Kidney (tissue), 14 donors: ENCODE measurements around the gene ILK. TPM values are rescaled to one million over a fixed set of nuclear protein-coding genes. Genes with fewer than 3 reads are reported as not detected.
A peak's percentile ranks its signal among the peaks of the same experiment; 100 is the strongest.

ENCODE experiments used
- DNase-seq, 5 donors: peaks; one replicate each; pipeline ENCODE4 v3.0.0-alpha.2; 2013 to 2020
- FAIRE-seq: peaks from 2 replicates; lab custom pipeline; 2012; peaks lifted over from hg19 to GRCh38; lab: Jason Lieb, UNC
- H3K27ac ChIP-seq, 2 donors: one replicate each; pipeline ENCODE4 v1.7.0; 2013; ENCODE audit warnings: low read depth in 2 of 2, low read length in 2 of 2, inconsistent platforms in 1 of 2
- H3K27me3 ChIP-seq: one replicate; pipeline ENCODE4 v1.7.1; 2013; ENCODE audit warnings: low read length, inconsistent platforms; ENCODE audit not compliant: control insufficient read depth, insufficient read depth
- H3K36me3 ChIP-seq, 3 donors: one replicate each; pipeline versions ENCODE4 v1.7.0 to v1.7.1; 2013; ENCODE audit warnings: low read length in 3 of 3, control low read depth in 1 of 3, inconsistent platforms in 1 of 3; ENCODE audit not compliant: insufficient read depth in 3 of 3, control insufficient read depth in 2 of 3
- H3K4me1 ChIP-seq, 3 donors: one replicate each; pipeline versions ENCODE4 v1.7.0 to v1.7.1; 2013; ENCODE audit warnings: low read length in 3 of 3, inconsistent platforms in 1 of 3, low read depth in 1 of 3; ENCODE audit not compliant: control insufficient read depth in 2 of 3, insufficient read depth in 2 of 3
- H3K4me3 ChIP-seq, 3 donors: one replicate each; pipeline versions ENCODE4 v1.7.0 to v1.8.1; 2013; ENCODE audit warnings: low read length in 3 of 3, control low read depth in 1 of 3, inconsistent platforms in 1 of 3
- H3K9ac ChIP-seq, 3 donors: one replicate each; pipeline versions ENCODE4 v1.7.0 to v1.7.1; 2013; ENCODE audit warnings: low read length in 3 of 3, control low read depth in 1 of 3, inconsistent platforms in 1 of 3
- H3K9me3 ChIP-seq, 3 donors: one replicate each; pipeline versions ENCODE4 v1.7.0 to v1.7.1; 2013; ENCODE audit warnings: low read length in 3 of 3, control low read depth in 1 of 3, inconsistent platforms in 1 of 3; ENCODE audit not compliant: control insufficient read depth in 2 of 3, insufficient read depth in 1 of 3
- intact Hi-C: fragments of 100-400 bp; cut with DNase I; formaldehyde crosslinking; loops from one replicate; pipeline ENCODE4 v1.11.1; 2022
- polyA plus RNA-seq: library from polyadenylated mRNA; stranded (reverse); fragments of 350-450 nt; fragmentation: Illumina TruSeq; extraction: RNeasy Lipid Tissue Mini Kit (QIAGEN cat#74804); gene quantifications from one replicate; pipeline ENCODE4 v1.2.3, GENCODE V29; 2014; ENCODE audit warnings: low read depth, low replicate concordance; ENCODE audit not compliant: insufficient read depth
- total RNA-seq: library from RNA; stranded (reverse); fragmentation: NEBNext Ultra II Directional; extraction: Animal tissue kit (Norgen Biotek cat#: 25700); gene quantifications from one replicate; pipeline ENCODE4 v1.2.1, GENCODE V29; 2021
- TF ChIP-seq, protein P1 (sequence below): IDR thresholded peaks from 3 replicates; pipeline ENCODE4 v1.5.1; 2012; ENCODE audit warnings: mild to moderate bottlenecking, moderate library complexity, borderline replicate concordance; ENCODE audit not compliant: insufficient read depth; ENCODE audit errors: extremely low read depth
- donor health status: control.
- donor health status: control.
- donor health status: control.
- donor health status: control.
- donor health status: control.
- donor health status: DM: yes; HTN: yes; CAD: no.
- donor health status: Normal renal cell carcinoma (clear cell type).

The ILK gene
- total and polyA plus RNA-seq, 2 donors from 2014 or later, result 149 to 170 TPM

DNA sequence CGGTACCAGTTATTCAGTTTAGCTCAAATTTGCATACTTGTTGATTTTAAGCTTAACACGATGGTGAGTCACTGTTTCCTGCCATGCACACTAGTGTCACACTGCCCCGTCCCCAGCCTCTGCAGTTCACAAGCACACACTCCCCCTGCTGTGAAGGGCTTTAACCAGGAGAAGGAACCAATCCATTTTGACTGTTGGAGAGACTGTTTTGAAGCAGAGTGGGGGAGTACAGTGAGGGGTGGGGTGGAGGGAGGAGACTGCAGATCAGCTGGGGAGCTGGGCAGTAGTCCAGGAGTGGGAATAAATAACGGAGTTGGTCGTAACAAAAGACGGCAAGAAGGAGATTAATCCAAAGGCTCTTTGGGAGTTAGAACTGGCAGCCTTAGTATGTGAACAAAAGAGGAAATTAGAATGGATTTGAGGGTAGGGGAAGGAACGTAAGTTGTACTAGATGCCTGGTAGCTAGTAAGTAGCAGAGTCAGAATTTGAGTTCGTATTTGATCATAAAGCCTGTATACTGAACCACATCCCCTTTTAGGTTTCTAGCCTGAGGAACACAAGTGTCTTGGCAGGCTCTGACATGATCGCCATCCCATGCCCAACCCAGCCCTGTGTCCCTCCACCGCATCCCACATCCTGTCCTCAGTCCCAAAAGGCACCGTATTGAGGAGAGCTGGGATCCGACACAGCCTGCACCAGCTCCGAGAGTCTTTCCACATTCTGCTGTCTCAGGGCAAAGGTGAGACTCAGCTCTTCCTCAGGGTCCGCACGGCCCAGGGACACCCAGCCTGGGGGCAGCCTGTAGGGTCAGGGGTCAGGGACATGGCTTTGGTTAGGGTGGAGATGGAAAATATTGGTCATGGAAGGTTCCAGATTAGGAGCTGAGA lies 14.8 kb downstream of the ILK start:
- peaks cover 4 to 15% (median 7%) of the 10 kb centered on the region in 3 donors for H3K36me3 ChIP-seq
- H3K9me3 ChIP-seq, result no peaks in the 10 kb centered on the region
- peak overlapping the region; percentile 70 to 92 (median 78) for H3K4me3 ChIP-seq
- no peaks in the 10 kb centered on the region for H3K27me3 ChIP-seq
- peak overlapping the region; percentile 54 to 92 (median 90) for H3K9ac ChIP-seq
- TF ChIP-seq, protein P1, sequence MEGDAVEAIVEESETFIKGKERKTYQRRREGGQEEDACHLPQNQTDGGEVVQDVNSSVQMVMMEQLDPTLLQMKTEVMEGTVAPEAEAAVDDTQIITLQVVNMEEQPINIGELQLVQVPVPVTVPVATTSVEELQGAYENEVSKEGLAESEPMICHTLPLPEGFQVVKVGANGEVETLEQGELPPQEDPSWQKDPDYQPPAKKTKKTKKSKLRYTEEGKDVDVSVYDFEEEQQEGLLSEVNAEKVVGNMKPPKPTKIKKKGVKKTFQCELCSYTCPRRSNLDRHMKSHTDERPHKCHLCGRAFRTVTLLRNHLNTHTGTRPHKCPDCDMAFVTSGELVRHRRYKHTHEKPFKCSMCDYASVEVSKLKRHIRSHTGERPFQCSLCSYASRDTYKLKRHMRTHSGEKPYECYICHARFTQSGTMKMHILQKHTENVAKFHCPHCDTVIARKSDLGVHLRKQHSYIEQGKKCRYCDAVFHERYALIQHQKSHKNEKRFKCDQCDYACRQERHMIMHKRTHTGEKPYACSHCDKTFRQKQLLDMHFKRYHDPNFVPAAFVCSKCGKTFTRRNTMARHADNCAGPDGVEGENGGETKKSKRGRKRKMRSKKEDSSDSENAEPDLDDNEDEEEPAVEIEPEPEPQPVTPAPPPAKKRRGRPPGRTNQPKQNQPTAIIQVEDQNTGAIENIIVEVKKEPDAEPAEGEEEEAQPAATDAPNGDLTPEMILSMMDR, result peak; percentile 18
- intact Hi-C loops, result no loop called here
- H3K27ac ChIP-seq, result peak overlapping the region; percentile 81 to 89
- H3K4me1 ChIP-seq, result peaks cover 0 to 8% (median 3%) of the 10 kb centered on the region in 3 donors
- FAIRE-seq (no peak), DNase-seq (peak; percentile 67 to 91 (median 71))

DNA sequence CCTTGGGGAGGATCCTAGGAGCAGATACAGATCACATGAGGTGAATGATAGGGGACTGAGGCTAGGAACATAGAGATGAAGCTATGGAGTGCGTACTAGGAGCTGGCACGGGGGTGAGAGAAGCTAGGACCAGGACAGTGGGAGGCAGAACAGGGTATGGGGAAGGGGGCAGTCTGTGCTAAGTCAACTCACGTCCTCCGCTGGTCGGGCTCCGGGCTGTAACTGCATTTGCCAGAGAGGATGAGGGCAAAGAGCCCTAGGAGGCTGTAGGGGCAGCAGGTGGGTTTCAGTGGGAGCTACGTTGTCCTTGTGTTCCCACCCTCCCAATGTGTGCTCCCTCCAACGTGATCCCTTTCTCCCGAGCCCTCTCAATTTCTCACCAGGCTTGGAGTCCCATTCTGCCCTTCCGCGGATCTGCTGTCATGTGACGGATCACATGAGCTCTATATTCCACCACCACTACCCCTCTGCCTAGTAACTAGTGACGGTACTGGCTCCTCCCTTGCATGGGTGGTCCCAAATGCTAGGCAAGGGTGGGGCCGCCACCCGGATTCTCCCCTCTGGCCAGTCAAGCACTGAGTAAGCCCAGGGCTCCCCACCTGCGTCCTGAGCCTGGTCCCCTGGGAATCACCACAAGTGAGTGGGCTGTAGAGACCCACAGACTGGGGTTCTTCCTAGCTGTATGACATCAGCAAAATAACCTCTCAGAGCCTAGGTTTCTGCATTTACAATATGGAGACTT lies 15.6 kb downstream of the ILK start, which contains the start of gene TPP1:
TPP1 (minus strand) TSS at position 419 of the 742 bp plus-strand sequence; CDS start at position 397, 22 bp downstream.
- peak within 1 kb of the TSS; percentile 70 to 92 (median 78) for H3K4me3 ChIP-seq
- TF ChIP-seq, protein P1, result no peak
- H3K36me3 ChIP-seq, result peaks cover 4 to 15% (median 7%) of the 10 kb centered on the region in 3 donors
- H3K4me1 ChIP-seq, result peaks cover 0 to 8% (median 3%) of the 10 kb centered on the region in 3 donors
- H3K27me3 ChIP-seq, result no peaks in the 10 kb centered on the region
- intact Hi-C loops, result no loop called here
- H3K9ac ChIP-seq, result peak within 1 kb of the TSS; percentile 54 to 92 (median 90)
- peak; percentile 92 for FAIRE-seq
- no peaks in the 10 kb centered on the region for H3K9me3 ChIP-seq
- DNase-seq, result peak; percentile 94 to 98 (median 95)
- H3K27ac ChIP-seq, result peak within 1 kb of the TSS; percentile 81 to 89

DNA sequence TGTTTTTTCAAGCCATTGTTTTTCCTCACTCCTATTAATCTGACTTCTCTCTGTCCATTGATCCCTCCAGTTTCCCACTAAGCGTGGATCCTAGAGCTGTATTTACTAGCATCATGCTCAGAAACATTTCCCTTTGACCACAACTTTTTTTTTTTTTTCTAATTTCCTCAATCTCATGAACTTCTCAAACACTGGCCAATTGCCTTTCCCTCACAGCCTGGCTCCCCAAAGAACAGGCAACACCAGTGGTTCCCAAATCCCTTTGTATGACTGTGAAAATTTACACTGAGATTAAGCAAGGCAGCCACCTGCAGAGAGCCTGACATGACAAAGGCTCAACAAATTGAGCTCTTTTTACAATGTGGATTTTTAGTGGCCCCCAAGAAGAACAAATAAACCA lies 17.1 kb downstream of the ILK start:
- DNase-seq, result no peak
- TF ChIP-seq, protein P1, result no peak
- Histone ChIP-seq H3K36me3 (peaks cover 2 to 5% (median 3%) of the 10 kb centered on the region in 3 donors), H3K9me3 (no peaks in the 10 kb centered on the region), H3K4me1 (peaks cover 0 to 8% (median 3%) of the 10 kb centered on the region in 3 donors), H3K9ac (no peak overlapping the region), H3K27me3 (no peaks in the 10 kb centered on the region), H3K27ac (no peak overlapping the region), H3K4me3 (no peak overlapping the region)
- no peak for FAIRE-seq
- intact Hi-C loops, result no loop called here
